LNCaP clone FGC (cell line): ENCODE measurements around the gene CLPTM1L.

ENCODE experiments used
- DNase-seq: peaks from one replicate; pipeline ENCODE4 v3.0.0-alpha.2; 2011; ENCODE audit warnings: low read depth
- H3K4me3 ChIP-seq: 2 replicates; pipeline ENCODE4 v1.5.1; 2011; ENCODE audit warnings: mild to moderate bottlenecking, low read depth, low read length, control low read depth
- CTCF ChIP-seq: IDR thresholded peaks from 2 replicates; pipeline ENCODE4 v1.5.1; 2012; ENCODE audit warnings: mild to moderate bottlenecking; ENCODE audit not compliant: control insufficient read depth, insufficient read depth; ENCODE audit errors: extremely low read depth

CLPTM1L gene

GRCh38 chr5:1380910-1381309 lies 36.0 kb upstream of the CLPTM1L start:
- DNase-seq: no peak
- no peak for TF ChIP-seq CTCF
- no peak overlapping the region for H3K4me3 ChIP-seq

- TF ChIP-seq CTCF: peak; percentile 45
- H3K4me3 ChIP-seq: no peak overlapping the region
- no peak for DNase-seq
These were observed 35.3 kb upstream of the CLPTM1L start for GRCh38 chr5:1380011-1380817.

GRCh38 chr5:1378866-1379659 lies 34.2 kb upstream of the CLPTM1L start:
- TF ChIP-seq CTCF: no peak
- no peak overlapping the region for H3K4me3 ChIP-seq
- DNase-seq: no peak

GRCh38 chr5:1378096-1378495 lies 33.2 kb upstream of the CLPTM1L start:
- no peak overlapping the region for H3K4me3 ChIP-seq
- no peak for TF ChIP-seq CTCF
- no peak for DNase-seq

- H3K4me3 ChIP-seq: no peak overlapping the region
- DNase-seq: no peak
- TF ChIP-seq CTCF: no peak
These were observed 32.1 kb upstream of the CLPTM1L start for GRCh38 chr5:1376981-1377380.

GRCh38 chr5:1375871-1376810 lies 31.2 kb upstream of the CLPTM1L start:
- DNase-seq: no peak
- no peak for TF ChIP-seq CTCF
- H3K4me3 ChIP-seq: no peak overlapping the region
